Endodermal cell (in vitro differentiated cells): ENCODE data around the gene ITPK1. TPM values are rescaled to one million over a fixed set of nuclear protein-coding genes. Genes with fewer than 3 reads are reported as not detected.

Source experiments
- DNase-seq: peaks from one replicate; pipeline ENCODE4 v3.0.0-alpha.2; 2017
- H3K27ac ChIP-seq: 2 replicates; pipeline ENCODE4 v1.5.1; 2013; ENCODE audit warnings: mild to moderate bottlenecking, low read depth, low read length, moderate library complexity
- H3K27me3 ChIP-seq: 2 replicates; pipeline ENCODE4 v1.6.1; 2013; ENCODE audit warnings: mild to moderate bottlenecking, low read length, moderate library complexity; ENCODE audit not compliant: insufficient read depth, control insufficient read depth, poor library complexity, severe bottlenecking
- H3K36me3 ChIP-seq: 2 replicates; pipeline ENCODE4 v1.7.0; 2013; ENCODE audit warnings: mild to moderate bottlenecking, low read length, moderate library complexity; ENCODE audit not compliant: control insufficient read depth, insufficient read depth
- H3K4me1 ChIP-seq: one replicate; pipeline ENCODE4 v1.7.0; 2013; ENCODE audit warnings: low read length; ENCODE audit not compliant: control insufficient read depth, insufficient read depth
- H3K4me3 ChIP-seq: 2 replicates; pipeline ENCODE4 v1.5.1; 2013; ENCODE audit warnings: mild to moderate bottlenecking, low read length, moderate library complexity
- H3K9ac ChIP-seq: 2 replicates; pipeline ENCODE4 v1.6.1; 2013; ENCODE audit warnings: mild to moderate bottlenecking, low read length, moderate library complexity; ENCODE audit not compliant: poor library complexity, severe bottlenecking; ENCODE audit errors: extremely low read depth
- H3K9me3 ChIP-seq: 2 replicates; pipeline ENCODE4 v1.6.1; 2013; ENCODE audit warnings: mild to moderate bottlenecking, low read length, moderate library complexity; ENCODE audit not compliant: control insufficient read depth
- H3K27ac Mint-ChIP-seq: 2 replicates; pipeline ENCODE4 v1.8.0; 2020; ENCODE audit warnings: mixed read lengths
- H3K27me3 Mint-ChIP-seq: 2 replicates; pipeline ENCODE4 v1.8.0; 2021; ENCODE audit warnings: mild to moderate bottlenecking, mixed read lengths; ENCODE audit not compliant: insufficient read depth
- H3K36me3 Mint-ChIP-seq: 2 replicates; pipeline ENCODE4 v1.8.0; 2020; ENCODE audit warnings: low read depth, mixed read lengths
- H3K4me1 Mint-ChIP-seq: 2 replicates; pipeline ENCODE4 v1.8.0; 2020; ENCODE audit warnings: mixed read lengths
- H3K4me3 Mint-ChIP-seq: 2 replicates; pipeline ENCODE4 v1.8.0; 2020; ENCODE audit warnings: mild to moderate bottlenecking, moderate library complexity, mixed read lengths
- H3K9me3 Mint-ChIP-seq: 2 replicates; pipeline ENCODE4 v1.8.0; 2020; ENCODE audit warnings: mild to moderate bottlenecking, mixed read lengths
- CTCF ChIP-seq: fragments of 200-600 bp; sonication (generic); conservative IDR thresholded peaks from 2 replicates; pipeline ENCODE4 v1.5.0; 2021; ENCODE audit warnings: antibody characterized with exemption, mild to moderate bottlenecking
- WGBS, 2 experiments: methylation state at CpG; one replicate each; pipeline versions ENCODE4 v1.1.5 to v1.1.7; 2013; ENCODE audit warnings: missing lambda C conversion rate in 2 of 2, mixed read lengths in 1 of 2; ENCODE audit not compliant: insufficient coverage in 1 of 2, insufficient read length in 1 of 2; 5-methylcytosine and 5-hydroxymethylcytosine counted together
- total RNA-seq, 2 donors: library from RNA; stranded (reverse); fragmentation: NEBNext Ultra II Directional in 1 of 2; extraction: Animal tissue kit (Norgen Biotek cat#: 25700) in 1 of 2; gene quantifications; 2 replicates in 1 of 2; 3 replicates in 1 of 2; pipeline ENCODE4 v1.2.1, GENCODE V29; 2021

ITPK1 gene
- total RNA-seq, 2 donors from 2014 or later: 59.9 to 66.9 TPM

- DNase-seq: no peak
- no peaks in the 10 kb centered on the region for H3K27me3 Mint-ChIP-seq
- 97% methylated on average over 2 of the region's 2 CpGs; no CpG with 5 or more reads in 1 of the 2 experiments for WGBS, 2 experiments
Observed at GRCh38 chr14:93155667-93156066, 39.9 kb upstream of the ITPK1 start.

GRCh38 chr14:93153121-93153520 is 37.4 kb upstream of the ITPK1 start:
- H3K9me3 ChIP-seq: no peaks in the 10 kb centered on the region
- H3K4me3 Mint-ChIP-seq: no peak overlapping the region
- H3K36me3 Mint-ChIP-seq: no peaks in the 10 kb centered on the region
- H3K27me3 ChIP-seq: no peaks in the 10 kb centered on the region
- H3K9ac ChIP-seq: no peak overlapping the region
- H3K27me3 Mint-ChIP-seq: no peaks in the 10 kb centered on the region
- WGBS, 2 experiments: 92 to 96% methylated on average over 5 of the region's 7 CpGs
- no peaks in the 10 kb centered on the region for H3K9me3 Mint-ChIP-seq
- H3K27ac Mint-ChIP-seq: no peak overlapping the region
- H3K4me3 ChIP-seq: no peak overlapping the region
- no peaks in the 10 kb centered on the region for H3K4me1 Mint-ChIP-seq
- no peaks in the 10 kb centered on the region for H3K36me3 ChIP-seq
- DNase-seq: no peak
- TF ChIP-seq CTCF: no peak
- H3K27ac ChIP-seq: no peak overlapping the region
- H3K4me1 ChIP-seq: no peaks in the 10 kb centered on the region

More at GRCh38 chr14:93155667-93156066, 39.9 kb upstream of the ITPK1 start:
- Histone ChIP-seq H3K36me3 (no peaks in the 10 kb centered on the region), H3K4me3 (no peak overlapping the region), H3K9me3 (no peaks in the 10 kb centered on the region), H3K27me3 (no peaks in the 10 kb centered on the region), H3K4me1 (no peaks in the 10 kb centered on the region), H3K9ac (no peak overlapping the region), H3K27ac (no peak overlapping the region)
- Mint-ChIP-seq H3K4me3 (no peak overlapping the region), H3K4me1 (peaks cover 3% of the 10 kb centered on the region), H3K27ac (no peak overlapping the region), H3K36me3 (no peaks in the 10 kb centered on the region), H3K9me3 (no peaks in the 10 kb centered on the region)
- TF ChIP-seq CTCF: no peak

- no peak overlapping the region for H3K4me3 Mint-ChIP-seq
- Histone ChIP-seq H3K27me3 (no peaks in the 10 kb centered on the region), H3K4me1 (no peaks in the 10 kb centered on the region), H3K4me3 (no peak overlapping the region), H3K36me3 (no peaks in the 10 kb centered on the region), H3K27ac (no peak overlapping the region), H3K9me3 (no peaks in the 10 kb centered on the region), H3K9ac (no peak overlapping the region)
- no peaks in the 10 kb centered on the region for H3K4me1 Mint-ChIP-seq
- H3K27me3 Mint-ChIP-seq: no peaks in the 10 kb centered on the region
- TF ChIP-seq CTCF: no peak
- no peak overlapping the region for H3K27ac Mint-ChIP-seq
- no peaks in the 10 kb centered on the region for H3K36me3 Mint-ChIP-seq
- DNase-seq: no peak
- WGBS, 2 experiments: 63 to 66% methylated on average over 13 to 16 of the region's 16 CpGs
- no peaks in the 10 kb centered on the region for H3K9me3 Mint-ChIP-seq
Observed at GRCh38 chr14:93150227-93151208, 34.8 kb upstream of the ITPK1 start.
